Stimulated activated CD4-positive, alpha-beta T cell treated with anti-CD3 and anti-CD28 coated beads, TNF-alpha, amount 100 ng/mL, for 48 hours (primary cell): ENCODE measurements around the gene RPA1.
"Not testable (repeated sequence)": the region's sequence is repeated elsewhere in the genome, so short reads cannot be mapped to it uniquely, and the experiment has no call there.

Source experiments
- DNase-seq, 3 donors: peaks; one replicate each; pipeline ENCODE4 v3.0.0-alpha.2; 2020; ENCODE audit warnings: low read depth in 3 of 3

Gene RPA1

GRCh38 chr17:1813088-1813487 is 16.7 kb upstream of the RPA1 start:
- no peak for DNase-seq

GRCh38 chr17:1820528-1821252 is 9.1 kb upstream of the RPA1 start:
- DNase-seq = no peak

GRCh38 chr17:1829216-1829591 is 601 bp upstream of the RPA1 start:
- no peak for DNase-seq

- no peak for DNase-seq
Observed at GRCh38 chr17:1830288-1830687, 483 bp downstream of the RPA1 start.

GRCh38 chr17:1834380-1835149 is 4.8 kb downstream of the RPA1 start:
- DNase-seq = no peak

DNA sequence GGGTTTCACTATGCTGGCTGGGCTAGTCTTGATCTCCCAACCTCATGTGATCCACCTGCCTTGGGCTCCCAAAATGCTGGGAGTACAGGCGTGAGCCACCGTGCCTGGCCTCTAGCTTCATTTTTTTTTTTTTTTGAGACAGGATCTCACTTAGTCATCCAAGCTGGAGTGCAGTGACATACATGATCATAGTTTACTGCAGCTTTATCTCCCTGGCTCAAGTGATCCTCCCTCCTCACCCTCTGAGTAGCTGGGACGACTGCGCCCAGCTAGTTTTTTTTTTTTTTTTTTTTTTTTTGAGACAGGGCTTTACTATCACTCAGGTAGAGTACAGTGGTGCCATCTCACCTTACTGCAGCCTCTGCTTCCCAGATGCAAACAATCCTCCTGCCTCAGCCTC is 9.7 kb downstream of the RPA1 start:
- DNase-seq = no peak

DNA sequence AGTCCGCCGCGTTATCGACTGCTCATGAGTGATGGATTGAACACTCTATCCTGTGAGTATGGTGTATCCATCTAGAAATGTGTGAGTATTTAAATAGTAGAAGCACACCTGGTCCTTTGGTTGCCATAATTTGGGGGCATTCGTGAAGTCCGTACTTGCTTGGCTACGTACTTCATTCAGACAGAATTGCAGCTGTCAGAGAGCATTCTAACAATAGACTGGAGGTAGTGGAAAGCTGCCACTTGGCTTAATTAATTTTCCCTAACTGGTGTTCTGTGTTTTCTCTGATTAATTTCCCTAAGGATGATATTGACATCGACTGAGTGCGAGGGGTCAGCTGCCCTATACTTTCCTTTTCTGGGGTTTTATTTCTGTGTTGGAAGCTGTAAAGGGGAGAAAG is 14.1 kb downstream of the RPA1 start:
- DNase-seq = no peak

GRCh38 chr17:1847191-1847590 is 17.4 kb downstream of the RPA1 start:
- no peak for DNase-seq

- DNase-seq = no peak
Observed at GRCh38 chr17:1852327-1852726, 22.5 kb downstream of the RPA1 start.

DNA sequence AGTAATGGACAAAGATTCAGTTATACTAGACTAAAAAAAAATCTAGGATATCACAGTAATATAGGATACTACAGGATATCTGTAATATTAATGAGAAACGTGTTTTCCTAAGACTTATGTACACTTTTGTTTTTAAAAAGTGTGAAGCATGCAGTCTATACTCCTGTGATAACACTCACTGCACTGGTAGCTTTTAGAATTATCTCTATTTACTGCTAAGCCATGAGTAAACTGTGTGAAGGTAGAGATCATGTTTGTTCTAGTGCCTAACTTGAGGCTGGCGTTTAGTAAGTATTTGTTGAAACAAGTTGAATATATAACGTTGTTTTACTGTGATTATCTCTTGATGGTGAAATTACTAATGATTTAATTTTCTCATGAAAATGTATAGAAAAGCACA is 23.9 kb downstream of the RPA1 start:
- no peak for DNase-seq

DNA sequence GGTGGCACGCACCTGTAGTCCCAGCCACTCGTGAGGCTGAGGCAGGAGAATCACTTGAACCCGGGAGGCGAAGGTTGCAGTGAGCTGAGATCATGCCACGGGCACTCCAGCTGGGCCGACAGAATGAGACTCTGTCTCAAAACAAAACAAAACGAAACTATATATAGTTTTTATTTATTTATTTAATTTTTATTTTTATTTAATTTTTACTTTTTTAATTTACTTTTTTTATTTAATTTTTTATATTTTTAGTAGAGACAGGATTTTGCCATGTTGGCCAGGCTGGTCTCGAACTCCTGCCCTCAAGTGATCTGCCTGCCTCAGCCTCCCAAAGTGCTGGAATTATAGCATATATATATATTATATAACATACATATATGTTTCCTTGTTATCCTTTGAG is 26.7 kb downstream of the RPA1 start:
- DNase-seq = not testable (repeated sequence)

- no peak for DNase-seq
Observed at GRCh38 chr17:1860978-1861377, 31.2 kb downstream of the RPA1 start.

DNA sequence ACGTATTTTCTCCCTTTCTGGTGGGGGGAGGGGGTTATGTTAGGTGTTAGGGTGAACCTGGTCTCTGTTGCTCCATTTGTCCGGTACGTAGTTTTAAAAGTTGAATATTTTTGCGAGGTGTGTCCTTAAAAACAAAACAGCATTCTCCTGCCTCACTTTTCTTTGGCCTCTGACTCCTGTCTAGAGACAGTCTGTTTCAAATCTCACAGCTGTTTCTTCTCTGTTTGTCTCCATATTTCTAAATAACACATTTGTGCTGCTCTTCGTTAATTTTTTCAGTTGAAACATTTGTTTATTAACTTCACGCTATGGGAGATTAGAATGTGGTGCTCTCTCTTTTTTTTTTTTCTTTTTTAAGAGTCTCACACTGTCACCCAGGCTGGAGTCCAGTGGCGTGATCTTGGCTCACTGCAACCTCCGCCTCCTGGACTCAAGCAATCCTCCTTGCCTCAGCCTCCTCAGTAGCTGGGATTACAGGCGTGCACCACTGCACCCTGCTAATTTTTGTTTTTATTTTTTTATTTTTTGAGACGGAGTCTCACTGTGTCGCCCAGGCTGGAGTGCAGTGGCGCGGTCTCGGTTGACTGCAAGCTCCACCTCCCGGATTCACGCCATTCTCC is 31.7 kb downstream of the RPA1 start:
- no peak for DNase-seq

DNA sequence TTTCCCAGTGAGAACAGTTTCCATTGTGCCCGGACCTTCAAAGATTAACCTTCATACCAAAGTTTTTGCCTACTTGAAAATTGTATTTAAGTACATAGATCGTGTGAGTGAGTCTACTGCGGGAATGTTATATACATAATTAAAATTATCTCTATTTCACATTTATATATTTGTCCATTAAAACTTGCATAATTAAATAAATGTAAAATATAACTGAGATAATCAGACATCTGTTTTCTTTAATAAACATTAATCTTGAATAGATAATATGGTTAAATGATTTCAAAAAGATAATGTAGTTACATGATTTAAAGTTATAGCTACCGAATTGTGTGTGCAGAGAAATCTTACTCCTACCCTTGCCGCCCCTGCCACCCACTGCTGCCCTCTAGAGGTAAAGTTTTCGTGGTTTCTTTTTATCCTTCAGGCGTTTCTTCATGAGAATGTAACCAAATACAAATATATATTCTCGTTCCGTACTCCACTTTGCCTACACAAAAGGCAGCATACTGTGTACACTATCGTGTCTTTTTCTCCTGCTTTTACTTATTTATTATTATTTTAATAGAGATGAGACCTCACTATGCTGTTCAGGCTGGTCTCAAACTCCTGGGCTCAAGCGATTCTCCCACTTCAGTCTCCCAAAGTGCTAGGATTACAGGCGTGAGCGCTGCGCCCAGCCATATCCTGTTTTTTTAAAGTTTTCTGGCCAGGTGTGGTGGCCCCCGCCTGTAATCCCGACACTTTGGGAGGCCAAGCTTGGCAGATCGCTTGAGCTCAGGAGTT is 35.6 kb downstream of the RPA1 start:
- peak in 2 of 3 donors; percentile 27 to 45 for DNase-seq

GRCh38 chr17:1867307-1867706 is 37.5 kb downstream of the RPA1 start:
- DNase-seq = no peak

GRCh38 chr17:1868090-1868489 is 38.3 kb downstream of the RPA1 start:
- DNase-seq = no peak

DNA sequence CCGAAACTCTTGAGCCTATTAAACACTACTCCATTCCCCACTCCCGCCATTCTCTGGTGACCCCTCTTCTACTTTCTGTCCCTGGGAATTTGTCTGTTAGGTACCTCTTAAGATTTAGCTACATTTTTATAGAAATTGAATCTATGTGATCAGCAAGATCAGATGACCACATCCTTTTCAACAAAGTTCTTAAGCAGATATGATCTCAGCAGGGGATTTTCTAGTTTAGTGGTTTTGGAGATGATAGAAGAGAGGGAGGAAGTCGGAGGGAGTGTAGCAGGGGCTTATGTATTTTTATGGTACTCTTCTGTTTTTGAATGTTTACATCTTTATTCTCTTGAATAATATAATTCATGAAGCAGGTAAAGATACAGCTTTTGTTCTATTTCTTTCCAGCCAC is 40.8 kb downstream of the RPA1 start:
- no peak for DNase-seq

- DNase-seq = no peak
Observed at GRCh38 chr17:1871756-1872155, 42.0 kb downstream of the RPA1 start.

GRCh38 chr17:1872254-1872653 is 42.4 kb downstream of the RPA1 start:
- DNase-seq = no peak

GRCh38 chr17:1872976-1873375 is 43.2 kb downstream of the RPA1 start:
- DNase-seq = no peak

DNA sequence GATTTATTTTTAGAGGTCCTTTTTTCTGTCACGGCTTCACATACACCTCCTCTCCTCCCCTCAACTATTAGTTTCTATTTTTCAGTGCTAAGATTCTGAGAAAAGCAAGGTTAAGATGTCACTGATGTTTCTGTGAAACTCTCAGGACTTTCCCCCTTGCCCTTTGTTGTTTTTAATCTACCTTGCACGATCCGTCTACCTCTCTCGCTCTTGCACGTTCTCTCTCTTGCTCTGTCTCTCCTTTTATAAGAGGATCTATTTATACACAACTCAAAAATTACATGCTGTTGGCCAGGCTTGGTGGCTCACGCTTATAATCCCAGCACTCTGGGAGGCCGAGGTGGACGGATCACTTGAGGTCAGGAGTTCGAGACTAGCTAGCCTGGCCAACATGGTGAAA is 43.6 kb downstream of the RPA1 start:
- DNase-seq = no peak

DNA sequence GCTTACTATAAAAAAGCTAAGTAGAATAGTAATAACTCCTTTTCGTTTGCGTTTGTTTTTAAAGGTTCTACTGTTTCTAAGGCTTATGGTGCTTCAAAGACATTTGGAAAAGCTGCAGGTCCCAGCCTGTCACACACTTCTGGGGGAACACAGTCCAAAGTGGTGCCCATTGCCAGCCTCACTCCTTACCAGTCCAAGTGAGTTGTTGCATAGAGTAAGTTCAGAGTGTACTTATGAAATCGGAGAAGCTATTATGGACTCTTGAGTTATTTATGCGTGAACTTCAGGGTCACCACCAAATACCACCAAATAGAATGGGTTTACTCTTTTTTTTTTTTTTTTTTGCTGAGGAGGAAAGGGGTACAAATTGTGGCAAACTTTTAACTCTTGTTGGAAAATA is 45.8 kb downstream of the RPA1 start:
- DNase-seq = no peak
